K562 (cell line): ENCODE results near the gene SLC24A3. TPM values are rescaled to one million over a fixed set of nuclear protein-coding genes. Genes with fewer than 3 reads are reported as not detected.

ENCODE experiments used
- ATAC-seq: fragments of 200-7000 bp; cut with Tn5 transposase; 3 replicates; pipeline ENCODE4 v1.9.1; 2020; ENCODE audit warnings: moderate library complexity
- BruUV-seq: library from RNA; stranded (reverse); fragments of 400-500 nt; replicated peaks from 2 replicates; lab custom pipeline; 2021; lab: Mats Ljungman, UMichigan
- CTCF ChIA-PET: fragments of 300-600 bp; formaldehyde crosslinking; extraction: SDS; loops from one replicate; lab custom pipeline; 2021; ENCODE audit warnings: low intra/inter-chr PET ratio; lab: Yijun Ruan, JAX
- POLR2A ChIA-PET: fragments of 300-600, 350-650 bp; sonication (Branson Sonifier 250); formaldehyde crosslinking; extraction: SDS; loops from one replicate; lab custom pipeline; 2021; ENCODE audit warnings: antibody characterized with exemption, inconsistent platforms; lab: Yijun Ruan, JAX
- DNase-seq, 4 experiments: peaks; one replicate each; pipeline versions ENCODE4 v3.0.0 to v3.0.0-alpha.2; 2011 to 2018; ENCODE audit warnings: low spot score in 3 of 4, mixed read lengths in 3 of 4; ENCODE audit errors: extremely low read depth in 1 of 4
- FAIRE-seq: peaks from 2 replicates; lab custom pipeline; 2011; peaks lifted over from hg19 to GRCh38; lab: Jason Lieb, UNC
- H2AFZ ChIP-seq: 2 replicates; pipeline ENCODE4 v1.6.0; 2011; ENCODE audit warnings: low read depth, low read length, control low read depth, inconsistent platforms
- H3K27ac ChIP-seq: fragments of 200-600 bp; 3 replicates; pipeline ENCODE4 v1.8.0; 2011; ENCODE audit warnings: low read depth, mild to moderate bottlenecking, control low read depth, inconsistent platforms, low read length, moderate library complexity, mixed read lengths; ENCODE audit errors: extremely low read depth
- H3K27me3 ChIP-seq, 2 experiments: fragments of 300-600 bp in 1 of 2; 2 replicates in 1 of 2; 3 replicates in 1 of 2; pipeline versions ENCODE4 v1.6.0 to v1.8.0; 2011; ENCODE audit warnings: inconsistent platforms in 2 of 2, low read length in 2 of 2, mild to moderate bottlenecking in 1 of 2, mixed read lengths in 1 of 2, moderate library complexity in 1 of 2; ENCODE audit not compliant: control insufficient read depth in 2 of 2, insufficient read depth in 2 of 2
- H3K36me3 ChIP-seq: fragments of 300-600 bp; 3 replicates; pipeline ENCODE4 v1.8.0; 2011; ENCODE audit warnings: mild to moderate bottlenecking, low read length, inconsistent platforms; ENCODE audit not compliant: control insufficient read depth, insufficient read depth
- H3K4me1 ChIP-seq, 2 experiments: fragments of 200-600 bp in 1 of 2; replicated peaks in 1 of 2; 2 replicates in 1 of 2; 3 replicates in 1 of 2; pipeline versions ENCODE4 v1.5.1 to v1.8.0; 2011; ENCODE audit warnings: inconsistent platforms in 2 of 2, low read length in 2 of 2, mild to moderate bottlenecking in 1 of 2, mixed read lengths in 1 of 2, moderate library complexity in 1 of 2; ENCODE audit not compliant: control insufficient read depth in 2 of 2, insufficient read depth in 2 of 2
- H3K4me2 ChIP-seq: 2 replicates; pipeline ENCODE4 v1.6.1; 2011; ENCODE audit warnings: low read length, control low read depth, inconsistent platforms, mixed read lengths; ENCODE audit not compliant: insufficient read depth
- H3K4me3 ChIP-seq: fragments of 200-600 bp; sonication (generic), shearing (Covaris generic); 2 replicates; pipeline ENCODE4 v1.5.1; 2016; ENCODE audit warnings: control low read depth, inconsistent platforms
- H3K79me2 ChIP-seq: fragments of 200-600 bp; 3 replicates; pipeline ENCODE4 v1.8.0; 2011; ENCODE audit warnings: low read length, inconsistent platforms; ENCODE audit not compliant: control insufficient read depth, insufficient read depth
- H3K9ac ChIP-seq, 2 experiments: 2 replicates each; pipeline versions ENCODE4 v1.6.0 to v1.6.1; 2011; ENCODE audit warnings: low read depth in 2 of 2, low read length in 2 of 2, control low read depth in 1 of 2, inconsistent platforms in 1 of 2, mild to moderate bottlenecking in 1 of 2, mixed read lengths in 1 of 2; ENCODE audit not compliant: insufficient read depth in 1 of 2
- H3K9me1 ChIP-seq: one replicate; pipeline ENCODE4 v1.6.0; 2011; ENCODE audit warnings: inconsistent platforms, mild to moderate bottlenecking, low read length, moderate library complexity; ENCODE audit not compliant: control insufficient read depth, insufficient read depth
- H3K9me3 ChIP-seq: replicated peaks from 2 replicates; pipeline ENCODE4 v1.5.1; 2011; ENCODE audit warnings: low read depth, low read length, inconsistent platforms; ENCODE audit not compliant: control insufficient read depth, insufficient read depth
- H4K20me1 ChIP-seq: replicated peaks from 2 replicates; pipeline ENCODE4 v1.6.1; 2011; ENCODE audit warnings: low read length, inconsistent platforms, mixed read lengths; ENCODE audit not compliant: control insufficient read depth, insufficient read depth
- AFF4 ChIP-seq: sonication (generic); formaldehyde crosslinking; IDR thresholded peaks from 2 replicates; pipeline ENCODE4 v1.8.0; 2023; ENCODE audit warnings: mild to moderate bottlenecking, missing genetic modification reagents
- CTCF ChIP-seq, 3 experiments: IDR thresholded peaks in 2 of 3; conservative IDR thresholded peaks in 1 of 3; 2 replicates each; pipeline ENCODE4 v1.5.1; 2011 to 2012; ENCODE audit warnings: low read length in 3 of 3, mild to moderate bottlenecking in 3 of 3, control low read depth in 2 of 3, improper control_type of control experiment in 1 of 3, inconsistent platforms in 1 of 3, low read depth in 1 of 3, mixed read lengths in 1 of 3, moderate library complexity in 1 of 3; ENCODE audit not compliant: insufficient read depth in 2 of 3
- DIDO1 ChIP-seq: fragments of 450-650 bp; IDR thresholded peaks from 2 replicates; pipeline ENCODE4 v1.6.1; 2016; ENCODE audit warnings: low read depth, missing biosample characterization, missing genetic modification characterization
- E2F5 ChIP-seq: sonication (generic); formaldehyde crosslinking; IDR thresholded peaks from 2 replicates; pipeline ENCODE4 v1.8.0; 2022; ENCODE audit warnings: mild to moderate bottlenecking, missing genetic modification reagents
- FOXA1 ChIP-seq: fragments of 450-650 bp; IDR thresholded peaks from 2 replicates; pipeline ENCODE4 v1.6.1; 2016; ENCODE audit warnings: mild to moderate bottlenecking, borderline replicate concordance
- KLF13 ChIP-seq: fragments of 450-650 bp; IDR thresholded peaks from 2 replicates; pipeline ENCODE4 v1.6.1; 2016; ENCODE audit warnings: missing genetic modification characterization, low read depth, mild to moderate bottlenecking, missing compliant biosample characterization, moderate library complexity, borderline replicate concordance
- MCM7 ChIP-seq, 2 experiments: fragments of 450-650 bp; IDR thresholded peaks; 2 replicates each; pipeline ENCODE4 v1.6.1; 2016 to 2018
- MTA3 ChIP-seq: fragments of 450-650 bp; formaldehyde crosslinking; IDR thresholded peaks from 2 replicates; pipeline ENCODE4 v1.6.1; 2017; ENCODE audit warnings: mild to moderate bottlenecking, borderline replicate concordance
- NR0B1 ChIP-seq: fragments of 450-650 bp; IDR thresholded peaks from one replicate; pipeline ENCODE4 v1.6.1; 2018; ENCODE audit warnings: mild to moderate bottlenecking, moderate library complexity; ENCODE audit not compliant: partially characterized antibody
- SMAD1 ChIP-seq: fragments of 150-350 bp; IDR thresholded peaks from 2 replicates; pipeline ENCODE4 v1.6.1; 2014; ENCODE audit warnings: low read length, low read depth; ENCODE audit not compliant: partially characterized antibody
- TEAD1 ChIP-seq, 2 experiments: fragments of 450-650 bp in 1 of 2; sonication (generic) in 1 of 2; formaldehyde crosslinking; IDR thresholded peaks; 2 replicates each; pipeline versions ENCODE4 v1.4.0 to v1.8.0; 2020 to 2022; ENCODE audit warnings: mild to moderate bottlenecking in 2 of 2, missing genetic modification reagents in 1 of 2
- WGBS: fragments of 100-300 bp; shearing (Covaris generic); methylation state at CpG from one replicate; pipeline ENCODE4 v1.1.6; 2016; ENCODE audit warnings: low coverage, mixed read lengths; ENCODE audit not compliant: insufficient coverage; ENCODE audit errors: missing lambda C conversion rate; 5-methylcytosine and 5-hydroxymethylcytosine counted together
- in situ Hi-C: fragments of 300-500 bp; cut with MboI; formaldehyde crosslinking; loops from 4 replicates; pipeline ENCODE4 v1.15.0; 2018; ENCODE audit warnings: inconsistent platforms, mixed read lengths
- intact Hi-C: fragments of 100-400 bp; cut with micrococcal nuclease; formaldehyde crosslinking; loops from 2 replicates; pipeline ENCODE4 v1.14.2; 2022
- polyA plus RNA-seq, 8 experiments: library from polyadenylated mRNA; depleted of rRNA in 4 of 8; stranded (reverse) in 5 of 8; unstranded in 3 of 8; fragments of >200 nt; fragmentation: Nextera tagmentation in 2 of 8; fragmentation: Illumina TruSeq in 1 of 8; extraction: Ambion mirVana in 2 of 8; extraction: Trizol in 1 of 8; gene quantifications; 2 replicates each; pipeline versions ENCODE4 v1.2.1 to v1.2.3, GENCODE V29; 2011 to 2014; ENCODE audit warnings: inconsistent platforms in 1 of 8, missing spikeins in 1 of 8
- total RNA-seq, 7 experiments: library from RNA; depleted of rRNA in 6 of 7; stranded (reverse); fragments of >200 nt in 6 of 7; fragmentation: Illumina TruSeq in 2 of 7; extraction: Trizol in 2 of 7; gene quantifications; 2 replicates each; pipeline versions ENCODE4 v1.2.1 to v1.2.3, GENCODE V29; 2011 to 2021; ENCODE audit warnings: low replicate concordance in 1 of 7

The SLC24A3 gene
- total and polyA plus RNA-seq, 9 of the 15 experiments (the other 6 are each of a cell fraction or from before 2014, with no cell fraction given): not detected

- intact Hi-C loops: no loop called here
- no peak for FAIRE-seq
- BruUV-seq: no TSS peak
Observed at GRCh38 chr20:19431906-19432305, 219.5 kb downstream of the SLC24A3 start.

More at GRCh38 chr20:19431906-19432305, 219.5 kb downstream of the SLC24A3 start:
- no peaks in the 10 kb centered on the region for H3K79me2 ChIP-seq
- no peaks in the 10 kb centered on the region; a peak in 1 of 5 replicates for H3K4me1 ChIP-seq
- H3K27ac ChIP-seq: no peak overlapping the region
- peaks cover 0 to 3% of the 10 kb centered on the region in 2 experiments; a peak in 2 of 5 replicates for H3K27me3 ChIP-seq
- no peaks in the 10 kb centered on the region for H3K9me1 ChIP-seq
- H3K4me3 ChIP-seq: no peak overlapping the region
- no peaks in the 10 kb centered on the region for H3K9me3 ChIP-seq
- ChIA-PET POLR2A (no interaction called here), CTCF (no interaction called here)
- DNase-seq (no peak), ATAC-seq (no peak)
- no peak overlapping the region for H3K9ac ChIP-seq
- in situ Hi-C loops: no loop called here
- WGBS: 0% methylated on average over 2 of the region's 2 CpGs
- H4K20me1 ChIP-seq: no peaks in the 10 kb centered on the region
- no peak overlapping the region for H2AFZ ChIP-seq
- no peak overlapping the region for H3K4me2 ChIP-seq
- TF ChIP-seq CTCF (IDR thresholded peaks at IDR 0.05 in 2 of 3, conservative IDR thresholded peaks at IDR 0.05 in 1 of 3; ENCODE audit: insufficient read depth in 2 of 3, low read depth in 1 of 3, low read length in 3 of 3) (no peak), E2F5 (no peak), NR0B1 (no peak), FOXA1 (no peak), AFF4 (CRISPR knock-in tag) (no peak), MTA3 (no peak), DIDO1 (no peak), TEAD1 (CRISPR knock-in tag; IDR thresholded peaks at IDR 0.05) (no peak), KLF13 (tag) (no peak), MCM7 (IDR thresholded peaks at IDR 0.05) (no peak), SMAD1 (no peak)
- TF ChIP-seq, all 486 proteins: peak for 0
- no peaks in the 10 kb centered on the region for H3K36me3 ChIP-seq
